GM20431 (cell line): Measurements from ENCODE around the gene MEN1.

Experiments used
- in situ Hi-C: fragments of 300-500 bp; cut with MseI, MboI; formaldehyde crosslinking; loops from one replicate; pipeline ENCODE4 v1.15.0; 2020; ENCODE audit warnings: low sequenced_read_pairs; ENCODE audit not compliant: unreplicated experiment

MEN1 gene

GRCh38 chr11:64846998-64847666, 36.8 kb upstream of the MEN1 start:
- in situ Hi-C loops = loop anchor here (10.0 kb wide), 1 partner anchor 48 kb away; no protein-coding TSS in a partner anchor

DNA sequence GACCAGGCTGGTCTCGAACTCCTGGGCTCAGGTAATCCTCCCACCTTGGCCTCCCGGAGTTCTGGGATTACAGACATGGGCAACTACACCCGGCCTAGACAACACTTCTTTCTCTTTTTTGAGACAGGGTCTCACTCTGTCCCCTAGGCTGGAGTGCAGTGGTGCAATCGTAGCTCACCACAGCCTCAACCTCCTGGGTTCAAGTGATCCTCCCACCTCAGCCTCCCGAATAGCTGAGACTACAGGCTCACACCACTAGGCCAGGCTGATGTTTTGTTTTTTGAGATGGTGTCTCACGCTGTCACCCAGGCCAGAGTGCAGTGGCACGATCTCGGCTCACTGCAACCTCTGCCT, 35.4 kb upstream of the MEN1 start:
- in situ Hi-C loops = loop anchor here (10.0 kb wide), 1 partner anchor 49 kb away; no protein-coding TSS in a partner anchor

GRCh38 chr11:64845129-64845775, 34.9 kb upstream of the MEN1 start:
- in situ Hi-C loops = loop anchor here (10.0 kb wide), 1 partner anchor 50 kb away; no protein-coding TSS in a partner anchor

- in situ Hi-C loops = loop anchor here (10.0 kb wide), 1 partner anchor 50 kb away; no protein-coding TSS in a partner anchor
Observed at GRCh38 chr11:64844330-64845128, 34.2 kb upstream of the MEN1 start, which contains the start of gene CDC42BPG. CDC42BPG (minus strand) TSS chr11:64844653; CDS start chr11:64844569, 84 bp downstream.

DNA sequence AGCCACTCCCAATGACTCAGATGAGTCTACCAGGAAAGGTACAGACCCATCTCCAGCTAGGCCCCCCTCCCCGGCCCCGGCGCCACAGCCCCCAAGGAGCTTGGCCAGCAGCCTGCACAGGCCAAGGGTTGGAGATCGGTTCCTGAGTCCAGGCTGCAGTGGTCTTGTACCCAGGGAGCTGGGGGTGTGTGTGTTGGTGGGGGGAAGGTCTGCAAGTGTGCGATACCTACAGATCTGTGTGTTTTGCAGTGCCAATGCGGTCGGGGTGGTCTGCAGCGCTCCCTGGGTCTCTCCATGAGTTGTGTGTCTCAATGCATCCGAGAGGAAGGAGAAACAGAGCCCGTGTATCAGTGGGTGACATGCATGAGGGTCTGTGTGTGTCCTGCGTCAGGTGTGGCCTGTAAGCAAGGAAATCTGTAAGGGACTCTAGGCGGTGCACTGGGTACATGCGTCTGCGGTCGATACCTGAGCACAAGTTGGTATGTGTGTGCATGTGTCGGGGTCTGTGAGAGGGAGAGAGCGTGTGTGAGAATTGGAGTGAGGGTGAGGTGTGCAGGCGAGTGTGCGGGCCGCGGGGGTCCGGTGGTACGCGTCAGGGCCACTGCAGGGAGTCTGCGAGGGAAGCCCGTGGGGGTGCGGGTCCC, 33.5 kb upstream of the MEN1 start:
- in situ Hi-C loops = loop anchor here (10.0 kb wide), 1 partner anchor 51 kb away; no protein-coding TSS in a partner anchor

DNA sequence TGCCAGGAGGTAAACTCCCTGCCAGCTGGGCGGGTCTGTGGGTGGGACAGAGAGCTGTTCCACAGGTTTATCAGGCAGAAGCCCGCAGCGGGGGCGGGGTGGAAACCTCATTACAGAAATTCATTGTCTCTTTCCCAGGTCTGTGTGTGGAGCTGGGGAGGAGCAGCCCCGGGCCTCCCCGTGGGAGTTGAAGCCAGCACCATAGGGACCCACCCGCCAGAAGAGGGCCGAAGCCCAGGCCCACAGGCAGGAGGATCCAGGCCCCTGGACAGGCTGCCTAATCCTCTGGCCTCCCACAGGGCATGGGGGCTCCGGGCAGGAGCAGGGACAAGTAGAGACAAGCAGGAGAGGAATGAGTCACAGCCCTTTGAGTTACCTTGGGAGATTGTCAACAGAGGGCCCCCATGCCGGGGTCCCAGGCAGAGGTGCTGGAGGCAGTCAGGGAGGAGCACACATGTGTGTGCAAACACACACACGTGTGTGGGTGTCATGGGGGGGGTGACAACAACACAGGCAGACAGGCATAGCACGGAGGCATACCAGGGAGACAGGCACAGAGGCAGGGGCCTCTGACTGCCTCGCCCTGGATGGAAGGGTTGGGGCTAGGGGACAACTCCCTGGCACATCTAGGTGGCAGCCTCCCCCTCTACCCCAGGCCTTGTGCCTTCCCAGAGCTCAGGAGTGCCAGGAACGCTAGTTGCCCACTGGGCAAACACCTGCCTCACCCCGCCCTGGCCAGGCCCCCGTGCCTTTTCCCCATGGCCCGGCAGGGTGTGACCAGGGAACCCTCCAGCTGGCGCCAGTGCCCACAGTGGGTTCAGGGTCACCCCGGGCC, 32.7 kb upstream of the MEN1 start:
- in situ Hi-C loops = loop anchor here (10.0 kb wide), 1 partner anchor 52 kb away; no protein-coding TSS in a partner anchor

DNA sequence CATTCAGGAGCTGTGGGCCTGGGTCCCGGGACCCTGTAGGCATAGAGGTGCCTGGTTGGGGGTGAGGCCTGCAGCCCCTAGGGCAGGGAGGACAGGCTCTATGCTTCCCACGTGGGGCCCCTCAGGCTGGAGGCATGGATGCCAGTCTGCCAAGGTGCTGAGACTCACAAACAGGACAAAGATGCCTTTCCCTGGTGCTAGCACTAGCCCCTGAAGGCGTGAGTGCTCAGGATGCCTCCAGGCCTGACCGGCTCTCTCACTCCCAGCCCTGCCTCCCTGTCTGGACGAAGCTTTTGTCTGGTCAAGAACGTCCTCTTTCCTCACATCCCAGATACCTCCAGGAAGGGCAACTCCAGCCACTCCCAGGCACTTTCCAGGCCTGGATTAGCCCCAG, 32.0 kb upstream of the MEN1 start:
- in situ Hi-C loops = loop anchor here (10.0 kb wide), 1 partner anchor 52 kb away; no protein-coding TSS in a partner anchor

DNA sequence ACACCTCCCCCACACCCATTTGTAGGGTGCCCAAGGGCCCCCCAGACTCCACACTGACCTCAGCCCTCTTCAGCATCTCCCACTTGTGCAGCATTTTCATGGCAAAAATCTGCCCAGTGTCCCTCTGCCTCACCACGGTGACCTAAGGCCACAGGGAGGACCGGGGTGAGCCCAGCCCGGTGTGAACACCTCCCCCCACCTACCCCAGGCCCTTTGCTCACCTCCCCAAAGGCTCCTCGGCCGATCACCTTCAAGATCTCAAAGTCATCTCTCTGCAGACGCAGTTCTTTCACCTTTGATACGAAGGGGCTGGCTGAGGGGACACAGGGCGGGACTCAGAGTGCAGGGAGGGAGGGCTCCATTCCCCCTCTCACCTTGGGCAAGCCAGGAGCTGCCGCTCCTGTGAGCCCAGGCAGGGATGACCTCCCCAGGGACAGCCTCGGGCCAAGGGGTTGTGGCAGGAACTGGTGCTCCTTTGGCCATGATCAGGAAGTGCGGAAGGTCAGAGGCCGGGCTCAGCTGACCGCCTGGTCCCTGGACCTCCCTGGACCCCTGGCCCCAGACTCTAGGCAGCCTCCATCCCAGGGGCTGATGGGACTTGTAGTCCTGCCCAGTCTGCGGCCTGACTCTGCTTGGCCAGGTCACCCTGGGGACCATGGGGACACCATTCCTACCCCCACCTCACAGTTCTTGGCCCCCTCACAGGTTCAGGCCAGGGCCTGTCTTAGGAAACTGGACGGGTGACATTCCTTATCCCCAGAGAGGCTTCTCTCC, 31.4 kb upstream of the MEN1 start:
- in situ Hi-C loops = loop anchor here (10.0 kb wide), 1 partner anchor 53 kb away; no protein-coding TSS in a partner anchor

DNA sequence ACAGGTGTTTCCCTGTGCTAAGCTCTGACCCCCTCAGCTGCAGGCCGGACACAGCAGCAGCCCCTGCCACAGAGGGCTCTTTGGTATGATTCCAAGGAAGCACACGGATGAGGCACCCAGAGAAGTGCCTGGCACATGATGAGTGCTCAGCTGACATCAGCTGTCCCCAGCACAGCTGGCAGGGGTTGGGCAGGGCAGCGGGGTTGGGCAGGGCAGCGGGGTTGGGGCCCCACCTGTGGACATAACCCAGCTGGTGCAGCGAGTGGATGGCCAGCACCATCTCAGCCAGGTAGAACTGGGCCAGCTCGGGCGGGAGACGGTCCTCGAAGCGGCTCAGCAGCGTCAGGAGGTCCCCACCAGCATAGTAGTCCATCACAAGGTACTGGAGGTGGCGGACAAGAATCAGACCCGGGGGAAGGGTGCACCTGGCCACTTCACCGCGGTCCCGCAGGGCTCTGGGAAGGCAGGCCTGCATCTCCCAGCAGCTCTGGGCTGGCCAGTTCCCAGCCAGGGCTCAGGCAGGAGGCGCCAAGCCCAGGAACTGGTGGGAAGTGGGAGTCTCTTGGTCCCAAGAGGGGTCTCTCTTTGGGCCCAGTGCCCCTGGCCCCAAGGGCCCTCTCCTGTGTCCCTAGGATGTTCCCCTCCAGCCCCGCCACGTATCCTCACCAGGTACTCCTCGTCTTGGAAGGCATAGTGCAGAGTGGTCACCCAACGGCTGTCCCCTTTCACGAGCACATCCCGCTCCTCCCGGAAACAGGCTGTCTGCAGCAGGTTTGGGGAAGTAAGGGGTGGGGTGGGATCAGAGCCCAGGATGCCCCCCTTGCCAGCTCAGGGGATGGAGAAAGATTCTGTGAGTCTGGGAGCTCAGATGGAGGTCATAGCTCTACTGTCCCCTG, 29.8 kb upstream of the MEN1 start:
- in situ Hi-C loops = loop anchor here (10.0 kb wide), 1 partner anchor 55 kb away; no protein-coding TSS in a partner anchor

- in situ Hi-C loops = no loop called here
Observed at GRCh38 chr11:64839335-64839734, 29.0 kb upstream of the MEN1 start.

GRCh38 chr11:64838600-64839334, 28.4 kb upstream of the MEN1 start:
- in situ Hi-C loops = no loop called here

DNA sequence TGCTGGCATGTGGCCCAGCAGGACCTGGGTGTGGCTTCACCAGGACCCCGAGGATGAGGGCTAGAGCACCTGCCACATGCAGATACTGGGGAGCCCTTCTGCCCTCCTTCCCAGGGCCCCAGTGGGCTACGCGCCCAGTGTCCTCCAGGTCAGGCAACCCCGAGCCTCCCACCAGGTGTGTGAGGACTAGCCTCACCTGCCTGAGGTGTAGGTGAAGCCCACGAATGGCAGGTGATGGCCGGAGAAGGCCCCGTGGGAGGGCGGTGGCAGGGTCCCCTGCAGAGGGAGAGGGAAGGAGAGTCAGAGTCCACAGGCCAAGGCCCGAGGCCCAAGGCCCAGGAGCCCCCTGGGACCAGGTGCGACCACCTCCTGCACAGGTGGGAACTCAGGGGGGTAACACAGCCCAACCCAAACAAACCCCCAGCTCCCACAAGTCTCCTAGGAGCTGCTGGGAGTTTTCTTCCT, 27.6 kb upstream of the MEN1 start:
- in situ Hi-C loops = no loop called here

- in situ Hi-C loops = no loop called here
Observed at GRCh38 chr11:64836448-64837072, 26.2 kb upstream of the MEN1 start.

DNA sequence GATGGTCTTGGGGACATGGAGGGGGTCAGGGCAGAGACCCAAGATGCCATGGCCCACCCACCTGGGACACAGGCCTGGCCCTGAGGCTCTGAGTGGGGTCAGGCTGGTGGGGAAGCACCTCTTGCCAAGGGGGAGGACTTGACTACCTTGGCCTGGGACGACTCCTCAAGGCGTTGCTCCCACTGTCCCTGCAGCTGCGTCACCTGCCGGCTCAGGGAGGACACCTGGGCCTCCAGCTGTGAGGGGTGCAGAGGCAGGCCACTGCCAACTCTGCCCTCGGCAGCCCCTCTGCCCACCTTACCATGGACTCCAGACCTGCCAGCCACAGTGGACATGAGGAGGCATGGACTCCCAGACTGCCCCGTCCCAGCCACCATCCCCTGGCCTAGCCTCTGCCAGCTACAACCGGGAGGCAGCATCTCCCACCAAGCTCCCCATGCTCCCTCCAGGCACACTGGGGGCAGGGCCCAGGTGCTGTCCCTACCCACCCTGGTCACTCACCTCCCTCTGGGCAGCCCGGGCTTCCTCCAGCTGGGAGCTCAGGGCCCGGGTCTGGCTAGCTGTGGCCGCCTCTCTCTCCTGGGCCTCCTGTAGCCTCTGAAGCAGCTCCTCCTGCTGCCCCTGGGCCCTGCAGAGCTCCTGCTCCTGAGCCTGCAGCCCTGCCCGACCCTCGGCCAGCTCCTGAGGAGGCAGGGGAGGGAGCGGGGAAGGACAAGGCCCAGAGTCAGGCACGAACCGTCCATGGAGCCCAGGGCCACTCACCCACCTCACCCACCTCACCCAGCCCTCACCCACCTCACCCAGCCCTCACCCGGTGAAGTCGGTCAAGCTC, 25.5 kb upstream of the MEN1 start:
- in situ Hi-C loops = no loop called here
